HepG2 (cell line): ENCODE data around the gene TOX4. TPM values are rescaled to one million over a fixed set of nuclear protein-coding genes. Genes with fewer than 3 reads are reported as not detected.

Experiments used
- CENPX ChIP-seq: sonication (generic); formaldehyde crosslinking; IDR thresholded peaks from 2 replicates; pipeline ENCODE4 v1.9.0; 2021; ENCODE audit warnings: mild to moderate bottlenecking, missing genetic modification reagents, moderate library complexity
- NPAS2 ChIP-seq: sonication (generic); formaldehyde crosslinking; IDR thresholded peaks from 2 replicates; pipeline ENCODE4 v1.8.0; 2022; ENCODE audit warnings: mild to moderate bottlenecking, missing genetic modification reagents, borderline replicate concordance
- USF2 ChIP-seq, 2 experiments: sonication (generic) in 1 of 2; formaldehyde crosslinking in 1 of 2; IDR thresholded peaks; 2 replicates each; pipeline versions ENCODE4 v1.5.1 to v1.6.1; 2011 to 2020; ENCODE audit warnings: borderline replicate concordance in 1 of 2, low read depth in 1 of 2, low read length in 1 of 2, mild to moderate bottlenecking in 1 of 2, missing genetic modification reagents in 1 of 2, moderate library complexity in 1 of 2
- ZBTB37 ChIP-seq: sonication (generic); formaldehyde crosslinking; IDR thresholded peaks from 2 replicates; pipeline ENCODE4 v1.4.0; 2020; ENCODE audit warnings: mild to moderate bottlenecking, missing genetic modification reagents
- ZBTB7B ChIP-seq: sonication (generic); formaldehyde crosslinking; IDR thresholded peaks from 2 replicates; pipeline ENCODE4 v1.4.0; 2020; ENCODE audit warnings: missing genetic modification reagents
- ZNF143 ChIP-seq: sonication (generic); formaldehyde crosslinking; IDR thresholded peaks from 2 replicates; pipeline ENCODE4 v1.4.0; 2020; ENCODE audit warnings: missing genetic modification reagents
- ZNF510 ChIP-seq: sonication (generic); formaldehyde crosslinking; IDR thresholded peaks from 2 replicates; pipeline ENCODE4 v1.4.0; 2020; ENCODE audit warnings: low read depth, mild to moderate bottlenecking, missing genetic modification reagents
- ZNF549 ChIP-seq: sonication (generic); formaldehyde crosslinking; IDR thresholded peaks from 2 replicates; pipeline ENCODE4 v1.5.0; 2020; ENCODE audit warnings: missing genetic modification reagents
- ZSCAN22 ChIP-seq: sonication (generic); formaldehyde crosslinking; IDR thresholded peaks from 2 replicates; pipeline ENCODE4 v1.4.0; 2020; ENCODE audit warnings: mild to moderate bottlenecking, missing genetic modification reagents
- polyA plus RNA-seq, 8 experiments: library from polyadenylated mRNA; depleted of rRNA in 3 of 8; stranded (reverse) in 7 of 8; unstranded in 1 of 8; fragments of >200 nt; fragmentation: Illumina TruSeq in 4 of 8; extraction: Trizol in 4 of 8; gene quantifications; 2 replicates each; pipeline versions ENCODE4 v1.2.1 to v1.2.3, GENCODE V29; 2011 to 2016; ENCODE audit warnings: low read depth in 4 of 8, missing spikeins in 1 of 8, mixed read lengths in 1 of 8; ENCODE audit not compliant: insufficient read depth in 1 of 8
- total RNA-seq, 5 experiments: library from RNA; depleted of rRNA; stranded (reverse); fragments of >200 nt; fragmentation: Illumina TruSeq; extraction: Trizol; gene quantifications; 2 replicates each; pipeline ENCODE4 v1.2.3, GENCODE V29; 2016; ENCODE audit warnings: low read depth in 1 of 5
- TF ChIP-seq, protein P1 (sequence below), 2 experiments: fragments of 450-650 bp in 1 of 2; sonication (generic) in 1 of 2; formaldehyde crosslinking in 1 of 2; IDR thresholded peaks; 2 replicates each; pipeline versions ENCODE4 v1.6.1 to v1.8.0; 2016 to 2022; ENCODE audit warnings: antibody characterized with exemption in 1 of 2, mild to moderate bottlenecking in 1 of 2, missing genetic modification reagents in 1 of 2
- TF ChIP-seq, protein P2 (sequence below): sonication (generic); formaldehyde crosslinking; IDR thresholded peaks from 2 replicates; pipeline ENCODE4 v1.4.0; 2020; ENCODE audit warnings: missing genetic modification reagents, borderline replicate concordance

Gene TOX4
- total and polyA plus RNA-seq, 2 of the 13 experiments (the other 11 are each of a cell fraction or from before 2014, with no cell fraction given) = 71.8 to 163 TPM

- TF ChIP-seq, protein P1, sequence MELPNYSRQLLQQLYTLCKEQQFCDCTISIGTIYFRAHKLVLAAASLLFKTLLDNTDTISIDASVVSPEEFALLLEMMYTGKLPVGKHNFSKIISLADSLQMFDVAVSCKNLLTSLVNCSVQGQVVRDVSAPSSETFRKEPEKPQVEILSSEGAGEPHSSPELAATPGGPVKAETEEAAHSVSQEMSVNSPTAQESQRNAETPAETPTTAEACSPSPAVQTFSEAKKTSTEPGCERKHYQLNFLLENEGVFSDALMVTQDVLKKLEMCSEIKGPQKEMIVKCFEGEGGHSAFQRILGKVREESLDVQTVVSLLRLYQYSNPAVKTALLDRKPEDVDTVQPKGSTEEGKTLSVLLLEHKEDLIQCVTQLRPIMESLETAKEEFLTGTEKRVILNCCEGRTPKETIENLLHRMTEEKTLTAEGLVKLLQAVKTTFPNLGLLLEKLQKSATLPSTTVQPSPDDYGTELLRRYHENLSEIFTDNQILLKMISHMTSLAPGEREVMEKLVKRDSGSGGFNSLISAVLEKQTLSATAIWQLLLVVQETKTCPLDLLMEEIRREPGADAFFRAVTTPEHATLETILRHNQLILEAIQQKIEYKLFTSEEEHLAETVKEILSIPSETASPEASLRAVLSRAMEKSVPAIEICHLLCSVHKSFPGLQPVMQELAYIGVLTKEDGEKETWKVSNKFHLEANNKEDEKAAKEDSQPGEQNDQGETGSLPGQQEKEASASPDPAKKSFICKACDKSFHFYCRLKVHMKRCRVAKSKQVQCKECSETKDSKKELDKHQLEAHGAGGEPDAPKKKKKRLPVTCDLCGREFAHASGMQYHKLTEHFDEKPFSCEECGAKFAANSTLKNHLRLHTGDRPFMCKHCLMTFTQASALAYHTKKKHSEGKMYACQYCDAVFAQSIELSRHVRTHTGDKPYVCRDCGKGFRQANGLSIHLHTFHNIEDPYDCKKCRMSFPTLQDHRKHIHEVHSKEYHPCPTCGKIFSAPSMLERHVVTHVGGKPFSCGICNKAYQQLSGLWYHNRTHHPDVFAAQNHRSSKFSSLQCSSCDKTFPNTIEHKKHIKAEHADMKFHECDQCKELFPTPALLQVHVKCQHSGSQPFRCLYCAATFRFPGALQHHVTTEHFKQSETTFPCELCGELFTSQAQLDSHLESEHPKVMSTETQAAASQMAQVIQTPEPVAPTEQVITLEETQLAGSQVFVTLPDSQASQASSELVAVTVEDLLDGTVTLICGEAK (IDR thresholded peaks at IDR 0.05) = no peak
- TF ChIP-seq, protein P1 (CRISPR knock-in tag; IDR thresholded peaks at IDR 0.05) = 0 out of 2 replicates have a peak, but pooled peaks have one; percentile 4
- TF ChIP-seq, protein P2, sequence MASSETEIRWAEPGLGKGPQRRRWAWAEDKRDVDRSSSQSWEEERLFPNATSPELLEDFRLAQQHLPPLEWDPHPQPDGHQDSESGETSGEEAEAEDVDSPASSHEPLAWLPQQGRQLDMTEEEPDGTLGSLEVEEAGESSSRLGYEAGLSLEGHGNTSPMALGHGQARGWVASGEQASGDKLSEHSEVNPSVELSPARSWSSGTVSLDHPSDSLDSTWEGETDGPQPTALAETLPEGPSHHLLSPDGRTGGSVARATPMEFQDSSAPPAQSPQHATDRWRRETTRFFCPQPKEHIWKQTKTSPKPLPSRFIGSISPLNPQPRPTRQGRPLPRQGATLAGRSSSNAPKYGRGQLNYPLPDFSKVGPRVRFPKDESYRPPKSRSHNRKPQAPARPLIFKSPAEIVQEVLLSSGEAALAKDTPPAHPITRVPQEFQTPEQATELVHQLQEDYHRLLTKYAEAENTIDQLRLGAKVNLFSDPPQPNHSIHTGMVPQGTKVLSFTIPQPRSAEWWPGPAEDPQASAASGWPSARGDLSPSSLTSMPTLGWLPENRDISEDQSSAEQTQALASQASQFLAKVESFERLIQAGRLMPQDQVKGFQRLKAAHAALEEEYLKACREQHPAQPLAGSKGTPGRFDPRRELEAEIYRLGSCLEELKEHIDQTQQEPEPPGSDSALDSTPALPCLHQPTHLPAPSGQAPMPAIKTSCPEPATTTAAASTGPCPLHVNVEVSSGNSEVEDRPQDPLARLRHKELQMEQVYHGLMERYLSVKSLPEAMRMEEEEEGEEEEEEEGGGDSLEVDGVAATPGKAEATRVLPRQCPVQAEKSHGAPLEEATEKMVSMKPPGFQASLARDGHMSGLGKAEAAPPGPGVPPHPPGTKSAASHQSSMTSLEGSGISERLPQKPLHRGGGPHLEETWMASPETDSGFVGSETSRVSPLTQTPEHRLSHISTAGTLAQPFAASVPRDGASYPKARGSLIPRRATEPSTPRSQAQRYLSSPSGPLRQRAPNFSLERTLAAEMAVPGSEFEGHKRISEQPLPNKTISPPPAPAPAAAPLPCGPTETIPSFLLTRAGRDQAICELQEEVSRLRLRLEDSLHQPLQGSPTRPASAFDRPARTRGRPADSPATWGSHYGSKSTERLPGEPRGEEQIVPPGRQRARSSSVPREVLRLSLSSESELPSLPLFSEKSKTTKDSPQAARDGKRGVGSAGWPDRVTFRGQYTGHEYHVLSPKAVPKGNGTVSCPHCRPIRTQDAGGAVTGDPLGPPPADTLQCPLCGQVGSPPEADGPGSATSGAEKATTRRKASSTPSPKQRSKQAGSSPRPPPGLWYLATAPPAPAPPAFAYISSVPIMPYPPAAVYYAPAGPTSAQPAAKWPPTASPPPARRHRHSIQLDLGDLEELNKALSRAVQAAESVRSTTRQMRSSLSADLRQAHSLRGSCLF (CRISPR knock-in tag) = no peak
- no peak for TF ChIP-seq ZBTB37 (CRISPR knock-in tag)
- peak; percentile 50; the same call in 1 of the 2 replicates for TF ChIP-seq ZNF510 (CRISPR knock-in tag)
- no peak for TF ChIP-seq CENPX (CRISPR knock-in tag)
- no peak for TF ChIP-seq NPAS2 (CRISPR knock-in tag)
- no peak for TF ChIP-seq ZNF549 (CRISPR knock-in tag)
- TF ChIP-seq ZSCAN22 (CRISPR knock-in tag) = no peak
- TF ChIP-seq ZNF143 = 0 out of 2 replicates have a peak, but pooled peaks have one; percentile 9
- 0 out of 2 replicates have a peak, but pooled peaks have one; percentile 7 for TF ChIP-seq ZBTB7B (CRISPR knock-in tag)
- no peak for TF ChIP-seq USF2 (IDR thresholded peaks at IDR 0.05; ENCODE audit: low read depth, low read length)
- TF ChIP-seq USF2 (CRISPR knock-in tag; IDR thresholded peaks at IDR 0.05; ENCODE audit: borderline replicate concordance) = no peak
Measured at GRCh38 chr14:21527318-21527679, 50.3 kb downstream of the TOX4 start (continued).
